SU-DHL-6 (cell line): ENCODE data around the gene MCM8.

ENCODE experiments used
- EZH2phosphoT487 ChIP-seq: fragments of 200-600 bp; sonication (generic), shearing (Covaris generic); conservative IDR thresholded peaks from 2 replicates; pipeline ENCODE4 v1.6.1; 2018; ENCODE audit warnings: mild to moderate bottlenecking, antibody characterized with exemption, low read length, moderate library complexity, mixed read lengths
- TF ChIP-seq, protein P1 (sequence below): fragments of 200-600 bp; sonication (generic); IDR thresholded peaks from one replicate; pipeline ENCODE4 v1.5.1; 2017; ENCODE audit warnings: antibody characterized with exemption, mild to moderate bottlenecking, low read length, moderate library complexity; ENCODE audit not compliant: insufficient read depth, poor library complexity, severe bottlenecking

DNA sequence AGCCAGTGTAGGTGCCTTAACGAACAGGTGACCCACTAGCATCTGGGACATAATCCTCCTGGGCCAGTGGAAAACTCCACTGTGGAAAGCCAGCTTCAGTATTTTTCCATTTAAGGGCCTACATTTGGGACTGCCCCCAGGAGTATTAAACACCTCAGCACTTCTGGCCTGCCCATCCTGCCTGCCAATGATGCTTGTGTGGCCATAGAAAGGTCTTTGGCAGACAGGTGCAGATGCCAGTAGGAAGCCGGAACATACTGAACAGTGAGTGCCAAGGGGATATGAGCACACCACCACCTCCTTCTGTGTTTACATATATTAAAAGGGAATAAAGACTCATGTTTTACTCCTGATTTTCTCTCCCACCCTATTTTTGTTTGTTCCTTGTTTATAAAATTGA is 19.9 kb downstream of the MCM8 start:
- TF ChIP-seq, protein P1, sequence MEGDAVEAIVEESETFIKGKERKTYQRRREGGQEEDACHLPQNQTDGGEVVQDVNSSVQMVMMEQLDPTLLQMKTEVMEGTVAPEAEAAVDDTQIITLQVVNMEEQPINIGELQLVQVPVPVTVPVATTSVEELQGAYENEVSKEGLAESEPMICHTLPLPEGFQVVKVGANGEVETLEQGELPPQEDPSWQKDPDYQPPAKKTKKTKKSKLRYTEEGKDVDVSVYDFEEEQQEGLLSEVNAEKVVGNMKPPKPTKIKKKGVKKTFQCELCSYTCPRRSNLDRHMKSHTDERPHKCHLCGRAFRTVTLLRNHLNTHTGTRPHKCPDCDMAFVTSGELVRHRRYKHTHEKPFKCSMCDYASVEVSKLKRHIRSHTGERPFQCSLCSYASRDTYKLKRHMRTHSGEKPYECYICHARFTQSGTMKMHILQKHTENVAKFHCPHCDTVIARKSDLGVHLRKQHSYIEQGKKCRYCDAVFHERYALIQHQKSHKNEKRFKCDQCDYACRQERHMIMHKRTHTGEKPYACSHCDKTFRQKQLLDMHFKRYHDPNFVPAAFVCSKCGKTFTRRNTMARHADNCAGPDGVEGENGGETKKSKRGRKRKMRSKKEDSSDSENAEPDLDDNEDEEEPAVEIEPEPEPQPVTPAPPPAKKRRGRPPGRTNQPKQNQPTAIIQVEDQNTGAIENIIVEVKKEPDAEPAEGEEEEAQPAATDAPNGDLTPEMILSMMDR, result no peak
- TF ChIP-seq EZH2phosphoT487, result no peak
